Brain microvascular endothelial cell (primary cell): ENCODE measurements around the gene VENTX.

Source experiments
- DNase-seq: peaks from one replicate; pipeline ENCODE4 v3.0.0-alpha.2; 2020
- H3K27ac ChIP-seq: fragments of 250-450 bp; sonication (Bioruptor Pico); 2 replicates; pipeline ENCODE4 v1.5.1; 2020; ENCODE audit warnings: mild to moderate bottlenecking, moderate library complexity
- H3K27me3 ChIP-seq: fragments of 250-450 bp; sonication (Bioruptor Pico); replicated peaks from 2 replicates; pipeline ENCODE4 v1.5.1; 2020; ENCODE audit warnings: mild to moderate bottlenecking
- H3K36me3 ChIP-seq: fragments of 250-450 bp; sonication (Bioruptor Pico); replicated peaks from 2 replicates; pipeline ENCODE4 v1.5.1; 2020; ENCODE audit warnings: mild to moderate bottlenecking
- H3K4me3 ChIP-seq: 2 replicates; pipeline ENCODE4 v1.5.1; 2011; ENCODE audit warnings: low read depth, mild to moderate bottlenecking, control low read depth, low read length, moderate library complexity
- in situ Hi-C: cut with HindIII; loops from 2 replicates; pipeline ENCODE4 v1.10.0; 2017; ENCODE audit warnings: low sequenced_read_pairs, low pct_ligation_motif_present
- TF ChIP-seq, protein P1 (sequence below): IDR thresholded peaks from 2 replicates; pipeline ENCODE4 v1.5.1; 2011; ENCODE audit warnings: low read depth, mild to moderate bottlenecking, moderate library complexity, low read length, control low read depth, inconsistent platforms; ENCODE audit errors: missing control alignments

Gene VENTX

DNA sequence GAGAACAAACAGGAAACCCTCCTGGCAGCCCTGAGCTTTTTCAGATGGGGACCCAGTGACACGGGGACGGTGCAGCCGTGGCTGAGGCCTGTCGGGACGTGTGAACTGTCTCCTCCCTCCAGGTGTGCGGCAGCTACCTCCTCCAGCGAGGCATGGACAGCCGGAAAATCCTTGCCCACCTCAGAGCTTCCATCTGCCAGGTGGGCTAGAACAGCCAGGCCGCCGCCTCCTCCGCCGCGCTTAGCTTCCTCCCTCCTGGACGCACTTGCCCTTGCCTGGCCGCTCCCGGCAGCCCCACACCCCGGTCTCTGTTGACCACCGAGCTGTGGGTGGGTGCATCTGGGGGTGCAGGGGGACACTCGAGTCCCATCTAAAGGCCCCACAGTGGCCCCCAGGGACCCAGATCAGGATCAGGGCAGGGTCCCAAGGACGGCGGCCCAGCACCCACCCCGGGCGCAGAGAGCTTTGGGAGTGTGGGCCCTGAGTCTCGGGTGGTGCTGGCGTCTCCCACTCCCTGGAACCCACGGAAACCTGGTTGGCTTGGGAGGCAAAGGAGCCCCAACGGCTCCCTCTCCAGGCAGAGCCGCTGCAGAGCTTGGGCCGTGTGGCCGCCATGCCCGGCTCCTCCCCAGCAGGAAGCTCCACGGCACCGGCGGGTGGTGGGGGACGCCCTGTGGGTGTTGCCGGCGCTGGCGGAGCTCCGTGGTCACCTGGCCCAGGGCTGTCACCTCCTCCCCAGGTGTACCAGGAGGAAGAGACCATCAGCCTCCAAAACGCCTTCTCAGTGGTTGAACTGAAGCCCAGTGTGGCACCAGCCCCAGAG, 40.5 kb upstream of the VENTX start:
- Histone ChIP-seq H3K36me3 (no peaks in the 10 kb centered on the region), H3K27ac (no peak overlapping the region), H3K27me3 (no peaks in the 10 kb centered on the region), H3K4me3 (no peak overlapping the region)
- TF ChIP-seq, protein P1, sequence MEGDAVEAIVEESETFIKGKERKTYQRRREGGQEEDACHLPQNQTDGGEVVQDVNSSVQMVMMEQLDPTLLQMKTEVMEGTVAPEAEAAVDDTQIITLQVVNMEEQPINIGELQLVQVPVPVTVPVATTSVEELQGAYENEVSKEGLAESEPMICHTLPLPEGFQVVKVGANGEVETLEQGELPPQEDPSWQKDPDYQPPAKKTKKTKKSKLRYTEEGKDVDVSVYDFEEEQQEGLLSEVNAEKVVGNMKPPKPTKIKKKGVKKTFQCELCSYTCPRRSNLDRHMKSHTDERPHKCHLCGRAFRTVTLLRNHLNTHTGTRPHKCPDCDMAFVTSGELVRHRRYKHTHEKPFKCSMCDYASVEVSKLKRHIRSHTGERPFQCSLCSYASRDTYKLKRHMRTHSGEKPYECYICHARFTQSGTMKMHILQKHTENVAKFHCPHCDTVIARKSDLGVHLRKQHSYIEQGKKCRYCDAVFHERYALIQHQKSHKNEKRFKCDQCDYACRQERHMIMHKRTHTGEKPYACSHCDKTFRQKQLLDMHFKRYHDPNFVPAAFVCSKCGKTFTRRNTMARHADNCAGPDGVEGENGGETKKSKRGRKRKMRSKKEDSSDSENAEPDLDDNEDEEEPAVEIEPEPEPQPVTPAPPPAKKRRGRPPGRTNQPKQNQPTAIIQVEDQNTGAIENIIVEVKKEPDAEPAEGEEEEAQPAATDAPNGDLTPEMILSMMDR: no peak
- no peak for DNase-seq
- in situ Hi-C loops: no loop called here

DNA sequence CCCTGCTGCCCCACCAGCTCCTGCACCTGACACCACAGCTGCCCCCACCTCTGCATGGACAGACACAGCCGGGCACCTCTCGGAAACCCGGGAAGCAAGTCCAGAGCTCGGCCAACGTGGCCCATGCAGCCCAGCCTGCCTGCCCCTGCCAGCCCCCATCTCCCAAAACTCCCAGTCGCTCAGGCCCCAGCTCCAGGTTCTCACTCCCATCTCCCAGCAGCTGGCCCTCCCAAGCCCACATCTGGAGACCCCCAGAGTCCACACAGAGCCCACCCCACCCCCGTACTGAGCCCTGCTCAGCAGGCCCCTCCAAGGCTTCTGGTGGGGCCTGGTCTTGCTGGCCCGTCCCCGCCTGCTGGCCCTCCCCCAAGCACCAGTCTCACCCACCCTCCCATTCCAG, 39.9 kb upstream of the VENTX start:
- DNase-seq: no peak
- H3K4me3 ChIP-seq: no peak overlapping the region
- in situ Hi-C loops: no loop called here

GRCh38 chr10:133198206-133198605, 39.4 kb upstream of the VENTX start:
- TF ChIP-seq, protein P1: no peak
- in situ Hi-C loops: no loop called here
- DNase-seq: no peak
- H3K27me3 ChIP-seq: no peaks in the 10 kb centered on the region
- H3K27ac ChIP-seq: no peak overlapping the region
- H3K4me3 ChIP-seq: no peak overlapping the region
- no peaks in the 10 kb centered on the region for H3K36me3 ChIP-seq

More for the DNA sequence above, 39.9 kb upstream of the VENTX start:
- Histone ChIP-seq H3K36me3 (no peaks in the 10 kb centered on the region), H3K27ac (no peak overlapping the region), H3K27me3 (no peaks in the 10 kb centered on the region)
- TF ChIP-seq, protein P1: no peak

DNA sequence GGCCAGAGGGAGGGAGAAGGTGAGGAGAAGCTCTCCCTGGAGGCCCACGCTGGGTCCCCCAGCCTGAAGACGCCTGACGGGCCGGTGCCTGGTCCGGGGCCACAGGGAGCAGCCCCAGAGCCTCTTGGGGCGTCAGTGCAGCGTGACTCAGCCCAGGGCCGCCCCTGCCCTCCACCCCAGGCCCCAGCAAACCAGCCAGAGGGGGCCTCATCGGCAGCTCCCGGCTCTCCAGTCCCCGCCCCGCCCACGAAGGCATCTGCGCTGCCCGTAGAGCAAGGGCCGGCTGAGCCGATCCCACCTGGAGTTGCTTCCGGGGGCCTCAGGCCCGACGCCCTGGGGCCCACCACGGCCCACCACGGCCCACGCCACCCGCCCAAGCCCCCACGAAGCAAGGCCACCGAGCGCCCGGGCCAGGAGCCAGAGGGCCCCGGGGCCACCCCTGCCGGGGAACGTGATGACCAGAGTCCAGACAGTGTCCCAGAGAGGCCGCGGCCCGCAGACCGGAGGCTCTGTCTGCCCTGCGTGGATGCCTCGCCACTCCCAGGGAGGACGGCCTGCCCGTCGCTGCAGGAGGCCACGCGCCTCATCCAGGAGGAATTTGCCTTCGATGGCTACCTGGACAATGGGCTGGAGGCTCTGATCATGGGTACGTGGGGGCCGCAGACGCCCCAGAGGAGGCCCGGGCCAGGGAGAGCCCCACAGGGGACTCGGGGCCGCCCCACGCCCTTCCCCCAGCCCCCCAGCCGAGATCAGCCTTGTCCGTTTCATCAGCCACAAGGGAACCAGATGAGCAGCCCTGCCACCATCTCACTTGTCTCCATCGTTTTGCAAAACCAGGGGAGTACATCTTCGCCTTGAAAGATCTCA, 38.8 kb upstream of the VENTX start:
- in situ Hi-C loops: no loop called here
- Histone ChIP-seq H3K27ac (no peak overlapping the region), H3K4me3 (no peak overlapping the region), H3K27me3 (no peaks in the 10 kb centered on the region), H3K36me3 (no peaks in the 10 kb centered on the region)
- DNase-seq: no peak
- TF ChIP-seq, protein P1: no peak

DNA sequence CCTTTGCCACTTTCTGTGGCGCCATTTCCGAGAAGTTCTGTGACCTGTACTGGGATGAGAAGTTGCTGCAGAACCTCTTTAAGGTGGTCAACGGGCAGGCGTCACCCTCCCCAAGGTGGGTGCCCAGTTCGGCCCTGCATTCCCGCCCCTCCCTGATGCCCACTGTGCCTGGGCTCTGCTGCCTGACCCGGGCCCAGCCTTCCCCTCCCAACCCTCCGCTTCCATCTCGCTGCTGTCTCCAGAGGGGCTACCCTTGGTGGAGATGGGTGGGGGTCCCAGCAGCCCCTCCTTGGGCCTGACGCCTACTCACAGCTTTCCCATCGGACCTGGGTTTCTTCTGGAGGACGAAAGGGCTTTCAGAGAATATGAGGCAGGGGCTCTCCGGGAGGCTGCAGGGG, 38.2 kb upstream of the VENTX start:
- Histone ChIP-seq H3K36me3 (no peaks in the 10 kb centered on the region), H3K27me3 (no peaks in the 10 kb centered on the region), H3K27ac (no peak overlapping the region), H3K4me3 (no peak overlapping the region)
- in situ Hi-C loops: no loop called here
- TF ChIP-seq, protein P1: no peak
- no peak for DNase-seq
